HG03060 (cell line): Measurements from ENCODE around the gene RPL39L.

Experiments
- ATAC-seq: cut with Tn5 transposase; IDR thresholded peaks from one replicate; pipeline ENCODE4 v1.9.1; 2021; ENCODE audit warnings: low read depth, moderate number of reproducible peaks; ENCODE audit not compliant: unreplicated experiment

RPL39L gene

GRCh38 chr3:187102073-187102634, 37.1 kb downstream of the RPL39L start:
- ATAC-seq = no peak

- peak; percentile 44 for ATAC-seq
Measured at GRCh38 chr3:187101184-187102072, 37.9 kb downstream of the RPL39L start.

- peak; percentile 51 for ATAC-seq
Measured at GRCh38 chr3:187098923-187099512, 40.3 kb downstream of the RPL39L start.

- no peak for ATAC-seq
Measured at GRCh38 chr3:187093320-187093719, 46.0 kb downstream of the RPL39L start.

- ATAC-seq = no peak
Measured at GRCh38 chr3:187088701-187089100, 50.6 kb downstream of the RPL39L start.

GRCh38 chr3:187086831-187087230, 52.5 kb downstream of the RPL39L start:
- no peak for ATAC-seq

- no peak for ATAC-seq
Measured at GRCh38 chr3:187085933-187086332, 53.4 kb downstream of the RPL39L start.

- ATAC-seq = no peak
Measured at GRCh38 chr3:187085021-187085666, 54.2 kb downstream of the RPL39L start.

- ATAC-seq = no peak
Measured at GRCh38 chr3:187084580-187084979, 54.7 kb downstream of the RPL39L start.

- no peak for ATAC-seq
Measured at GRCh38 chr3:187084126-187084525, 55.2 kb downstream of the RPL39L start.

- no peak for ATAC-seq
Measured at GRCh38 chr3:187082758-187083375, 56.4 kb downstream of the RPL39L start.

- ATAC-seq = no peak
Measured at GRCh38 chr3:187080799-187081450, 58.4 kb downstream of the RPL39L start.

- no peak for ATAC-seq
Measured at GRCh38 chr3:187079090-187080022, 59.9 kb downstream of the RPL39L start.

- ATAC-seq = no peak
Measured at GRCh38 chr3:187077537-187077936, 61.8 kb downstream of the RPL39L start.

GRCh38 chr3:187077085-187077484, 62.2 kb downstream of the RPL39L start:
- ATAC-seq = no peak

GRCh38 chr3:187076297-187076696, 63.0 kb downstream of the RPL39L start:
- no peak for ATAC-seq

- no peak for ATAC-seq
Measured at GRCh38 chr3:187074846-187075245, 64.5 kb downstream of the RPL39L start.

- ATAC-seq = no peak
Measured at GRCh38 chr3:187073581-187074098, 65.7 kb downstream of the RPL39L start.

- no peak for ATAC-seq
Measured at GRCh38 chr3:187072511-187072910, 66.8 kb downstream of the RPL39L start.
